Panc1 (cell line): ENCODE measurements around the gene CD55. TPM values are rescaled to one million over a fixed set of nuclear protein-coding genes. Genes with fewer than 3 reads are reported as not detected.

Experiments used
- ATAC-seq: fragments of 200-7000 bp; cut with Tn5 transposase; 2 replicates; pipeline ENCODE4 v1.9.1; 2020; ENCODE audit warnings: mild to moderate bottlenecking, moderate library complexity
- BruUV-seq: library from RNA; stranded (reverse); fragments of 400-500 nt; replicated peaks from 2 replicates; lab custom pipeline; 2021; lab: Mats Ljungman, UMichigan
- CTCF ChIA-PET: fragments of 300-600 bp; sonication (Branson Sonifier 250); formaldehyde crosslinking; loops from one replicate; lab custom pipeline; 2022; ENCODE audit warnings: antibody characterized with exemption; lab: Charles Lee
- POLR2A ChIA-PET: fragments of 300-600 bp; sonication (Branson Sonifier 250); formaldehyde crosslinking; loops from one replicate; lab custom pipeline; 2022; ENCODE audit warnings: antibody characterized with exemption; lab: Charles Lee
- DNase-seq: peaks from one replicate; pipeline ENCODE4 v3.0.0-alpha.2; 2010; ENCODE audit warnings: low read depth, low spot score
- H3K27ac ChIP-seq: 2 replicates; pipeline ENCODE4 v1.5.1; 2011; ENCODE audit warnings: mild to moderate bottlenecking, low read length, inconsistent platforms
- H3K27me3 ChIP-seq: fragments of 200-500 bp; sonication (Bioruptor generic); 2 replicates; pipeline ENCODE4 v1.6.0; 2014; ENCODE audit warnings: low read length, inconsistent platforms; ENCODE audit not compliant: control insufficient read depth, insufficient read depth
- H3K36me3 ChIP-seq: fragments of 200-500 bp; sonication (Bioruptor generic); 2 replicates; pipeline ENCODE4 v1.5.1; 2014; ENCODE audit warnings: inconsistent platforms, mild to moderate bottlenecking, low read length, moderate library complexity; ENCODE audit not compliant: control insufficient read depth, insufficient read depth
- H3K4me1 ChIP-seq: 2 replicates; pipeline ENCODE4 v1.5.1; 2011; ENCODE audit warnings: inconsistent platforms, mild to moderate bottlenecking, low read length, moderate library complexity; ENCODE audit not compliant: control insufficient read depth, insufficient read depth
- H3K4me3 ChIP-seq, 2 experiments: 2 replicates each; pipeline ENCODE4 v1.5.1; 2011 to 2012; ENCODE audit warnings: low read depth in 2 of 2, low read length in 2 of 2, mild to moderate bottlenecking in 2 of 2, inconsistent platforms in 1 of 2, moderate library complexity in 1 of 2
- H3K9me3 ChIP-seq: fragments of 200-500 bp; sonication (Bioruptor generic); 2 replicates; pipeline ENCODE4 v1.5.1; 2014; ENCODE audit warnings: low read depth, mild to moderate bottlenecking, inconsistent platforms, low read length, moderate library complexity; ENCODE audit not compliant: control insufficient read depth, insufficient read depth
- CTCF ChIP-seq: fragments of 450-650 bp; IDR thresholded peaks from 2 replicates; pipeline ENCODE4 v1.5.1; 2017; ENCODE audit warnings: mild to moderate bottlenecking
- POLR2AphosphoS5 ChIP-seq: IDR thresholded peaks from 2 replicates; pipeline ENCODE4 v1.6.1; 2012; ENCODE audit warnings: mild to moderate bottlenecking, low read depth, low read length, moderate library complexity
- REST ChIP-seq, 2 experiments: IDR thresholded peaks; 2 replicates each; pipeline ENCODE4 v1.6.1; 2011 to 2012; ENCODE audit warnings: low read depth in 2 of 2, control low read depth in 1 of 2, low read length in 1 of 2, mild to moderate bottlenecking in 1 of 2, moderate library complexity in 1 of 2; ENCODE audit not compliant: insufficient read depth in 1 of 2
- SIN3A ChIP-seq: IDR thresholded peaks from 2 replicates; pipeline ENCODE4 v1.6.1; 2012; ENCODE audit warnings: low read depth, mild to moderate bottlenecking, low read length, moderate library complexity, borderline replicate concordance; ENCODE audit not compliant: insufficient read depth
- TCF7L2 ChIP-seq: IDR thresholded peaks from 2 replicates; pipeline ENCODE4 v1.6.1; 2011; ENCODE audit warnings: mild to moderate bottlenecking, low read depth, low read length, inconsistent platforms
- in situ Hi-C: cut with HindIII; loops from 2 replicates; pipeline ENCODE4 v1.10.0; 2016; ENCODE audit warnings: low sequenced_read_pairs, low pct_unique_long_range_greater_than_20kb
- intact Hi-C: fragments of 100-400 bp; cut with micrococcal nuclease; formaldehyde crosslinking; loops from one replicate; pipeline ENCODE4 v1.10.0; 2022; ENCODE audit not compliant: unreplicated experiment
- total RNA-seq: library from RNA; stranded (reverse); gene quantifications from one replicate; pipeline ENCODE4 v1.2.1, GENCODE V29; 2021; ENCODE audit not compliant: unreplicated experiment

CD55 gene
- total RNA-seq, 1 experiment from 2014 or later: 12.1 TPM

GRCh38 chr1:207397525-207397926, 76.0 kb downstream of the CD55 start:
- DNase-seq: no peak
- POLR2A ChIA-PET: no interaction called here
- intact Hi-C loops: no loop called here

GRCh38 chr1:207398986-207399385, 77.5 kb downstream of the CD55 start:
- ATAC-seq (no peak), DNase-seq (no peak)
- ChIA-PET POLR2A (no interaction called here), CTCF (no interaction called here)
- H3K27me3 ChIP-seq: no peaks in the 10 kb centered on the region
- TF ChIP-seq CTCF (no peak), POLR2AphosphoS5 (no peak), TCF7L2 (no peak), REST (IDR thresholded peaks at IDR 0.05; ENCODE audit: insufficient read depth in 1 of 2, low read depth in 2 of 2, low read length in 1 of 2) (no peak), SIN3A (no peak)
- intact Hi-C loops: no loop called here
- H3K9me3 ChIP-seq: no peaks in the 10 kb centered on the region
- no peak overlapping the region for H3K4me3 ChIP-seq
- no TSS peak for BruUV-seq
- H3K4me1 ChIP-seq: no peaks in the 10 kb centered on the region
- H3K36me3 ChIP-seq: no peaks in the 10 kb centered on the region
- H3K27ac ChIP-seq: no peak overlapping the region
- in situ Hi-C loops: no loop called here

More at GRCh38 chr1:207397525-207397926, 76.0 kb downstream of the CD55 start:
- Histone ChIP-seq H3K4me1 (no peaks in the 10 kb centered on the region), H3K36me3 (no peaks in the 10 kb centered on the region), H3K9me3 (no peaks in the 10 kb centered on the region), H3K4me3 (no peak overlapping the region), H3K27me3 (no peaks in the 10 kb centered on the region), H3K27ac (no peak overlapping the region)
- in situ Hi-C loops: no loop called here
- 0 out of 2 replicates have a peak, but pooled peaks have one; percentile 48 for ATAC-seq
- TF ChIP-seq CTCF (peak; percentile 27; the same call in 1 of the 2 replicates), SIN3A (no peak)
- no TSS peak for BruUV-seq
- CTCF ChIA-PET: no interaction called here
